NCI-H1694 (cell line): ENCODE data around the gene RAB40B.
A peak's percentile ranks its signal among the peaks of the same experiment; 100 is the strongest.
"Not testable (repeated sequence)": the region's sequence is repeated elsewhere in the genome, so short reads cannot be mapped to it uniquely, and the experiment has no call there.

ENCODE experiments used
- DNase-seq: peaks from one replicate; lab custom pipeline; 2025; lab: John Stamatoyannopoulos, UW

The RAB40B gene, protein sequence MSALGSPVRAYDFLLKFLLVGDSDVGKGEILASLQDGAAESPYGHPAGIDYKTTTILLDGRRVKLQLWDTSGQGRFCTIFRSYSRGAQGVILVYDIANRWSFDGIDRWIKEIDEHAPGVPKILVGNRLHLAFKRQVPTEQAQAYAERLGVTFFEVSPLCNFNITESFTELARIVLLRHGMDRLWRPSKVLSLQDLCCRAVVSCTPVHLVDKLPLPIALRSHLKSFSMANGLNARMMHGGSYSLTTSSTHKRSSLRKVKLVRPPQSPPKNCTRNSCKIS

DNA sequence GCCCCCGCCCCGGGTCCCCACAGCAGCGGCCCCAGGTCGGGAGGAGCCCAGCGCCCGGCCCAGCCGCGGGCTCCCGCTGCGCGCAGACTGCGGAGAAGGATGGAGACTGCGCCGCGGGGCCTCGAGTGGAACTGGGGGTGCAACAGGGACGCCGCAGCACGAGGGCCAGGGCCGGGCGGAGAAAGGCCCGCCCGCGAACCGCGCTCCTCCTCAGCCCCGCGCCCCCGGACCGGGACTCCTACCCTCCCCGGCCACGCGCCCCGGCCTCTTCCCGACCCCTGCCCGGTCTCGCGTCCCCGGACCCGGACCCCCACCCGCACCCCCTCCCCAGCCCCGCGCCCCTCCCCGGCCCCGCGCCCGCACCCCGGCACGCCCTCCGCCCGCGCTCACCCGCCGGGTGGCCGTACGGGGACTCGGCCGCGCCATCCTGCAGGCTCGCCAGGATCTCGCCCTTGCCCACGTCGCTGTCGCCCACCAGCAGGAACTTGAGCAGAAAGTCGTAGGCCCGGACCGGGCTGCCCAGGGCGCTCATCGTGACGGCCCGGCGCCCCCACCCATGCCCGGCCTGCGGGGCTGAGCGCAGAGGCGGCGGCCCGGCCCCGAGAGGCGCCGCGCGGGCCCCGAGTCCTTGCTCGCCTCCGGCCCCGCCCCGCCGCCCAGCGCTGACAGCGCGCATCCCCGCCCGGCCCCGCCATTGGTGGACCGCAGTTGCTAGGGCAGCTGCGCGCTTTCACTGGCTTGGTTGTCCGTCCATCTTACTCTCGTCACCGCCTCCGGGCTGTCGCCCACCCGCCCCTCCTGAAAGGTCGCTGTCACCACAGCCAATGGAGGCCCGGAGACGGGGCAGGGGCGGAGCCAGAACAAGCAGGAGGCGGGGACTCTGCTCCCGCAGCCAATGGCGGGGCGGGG is at the start of gene RAB40B:
Gene RAB40B (minus strand): TSS at position 634 of the 909 bp plus-strand sequence. CDS start 102 bp downstream, at position 532.
- peak; percentile 98 for DNase-seq

DNA sequence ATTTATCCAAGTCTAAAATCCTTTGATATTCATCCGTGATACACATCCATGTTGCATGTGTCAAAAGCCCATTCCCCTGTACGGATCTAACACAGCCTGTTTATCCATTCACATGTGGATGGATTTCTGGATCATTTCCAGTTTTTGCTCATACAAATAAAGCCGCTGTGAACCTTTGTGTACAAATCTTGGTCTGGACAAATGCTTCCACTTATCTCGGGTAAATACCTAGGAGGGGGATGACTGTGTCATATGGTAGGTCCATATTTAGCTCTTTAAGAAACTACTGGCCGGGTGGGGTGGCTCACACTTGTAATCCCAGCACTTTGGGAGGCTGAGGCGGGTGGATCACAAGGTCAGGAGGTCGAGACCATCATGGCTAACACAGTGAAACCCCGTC is 47.0 kb upstream of the RAB40B start:
- DNase-seq, result no peak

DNA sequence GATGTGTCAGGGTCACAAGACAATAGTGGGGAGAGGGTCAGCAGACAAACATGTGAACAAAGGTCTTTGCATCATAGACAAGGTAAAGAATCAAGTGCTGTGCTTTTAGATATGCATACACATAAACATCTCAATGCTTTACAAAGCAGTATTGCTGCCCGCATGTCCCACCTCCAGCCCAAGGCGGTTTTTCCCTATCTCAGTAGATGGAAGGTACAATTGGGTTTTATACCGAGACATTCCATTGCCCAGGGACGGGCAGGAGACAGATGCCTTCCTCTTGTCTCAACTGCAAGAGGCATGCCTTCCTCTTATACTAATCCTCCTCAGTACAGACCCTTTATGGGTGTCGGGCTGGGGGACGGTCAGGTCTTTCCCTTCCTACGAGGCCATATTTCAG is 46.2 kb upstream of the RAB40B start:
- not testable (repeated sequence) for DNase-seq

DNA sequence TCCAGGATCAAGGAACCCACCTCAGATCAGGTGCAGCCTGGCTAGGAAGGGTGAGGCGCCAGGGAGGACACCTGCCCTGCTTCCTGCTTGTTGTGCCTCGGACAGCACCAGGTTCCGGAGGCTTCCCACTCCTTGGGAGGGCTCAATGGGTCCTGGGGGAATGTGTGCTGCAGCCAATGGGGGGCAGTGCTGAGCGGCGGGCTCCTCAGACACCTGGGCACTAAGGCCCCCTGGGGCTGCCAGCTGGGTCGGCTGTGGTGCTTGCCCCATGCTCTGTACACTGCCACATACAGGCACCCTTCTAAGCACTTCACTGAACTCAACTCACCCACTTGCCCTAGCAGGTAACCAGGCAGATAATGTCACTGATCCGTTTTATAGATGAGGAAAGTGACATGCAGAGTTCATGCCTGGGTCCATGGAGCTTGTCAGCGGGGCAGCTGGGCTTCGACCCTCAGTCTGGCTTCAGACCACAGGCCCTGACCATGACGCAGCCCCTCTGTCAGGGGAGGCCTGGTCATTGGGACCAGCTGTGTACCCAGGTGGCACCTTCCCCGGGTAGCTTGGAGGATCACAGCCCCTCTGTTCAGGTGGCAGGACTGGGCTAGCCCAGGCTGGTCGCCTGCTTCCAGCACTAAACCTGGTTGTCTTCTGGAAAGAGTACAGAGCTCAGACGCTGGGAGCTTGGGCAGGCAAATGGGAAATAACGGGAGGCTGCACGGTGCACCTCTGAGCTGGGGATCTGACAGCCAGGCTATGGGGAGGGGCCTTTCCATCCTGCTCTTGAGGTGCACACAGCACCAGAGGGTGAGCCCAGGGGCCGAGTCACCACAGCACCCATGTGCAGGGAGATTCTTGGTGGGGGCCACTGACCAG is 45.1 kb upstream of the RAB40B start:
- no peak for DNase-seq

DNA sequence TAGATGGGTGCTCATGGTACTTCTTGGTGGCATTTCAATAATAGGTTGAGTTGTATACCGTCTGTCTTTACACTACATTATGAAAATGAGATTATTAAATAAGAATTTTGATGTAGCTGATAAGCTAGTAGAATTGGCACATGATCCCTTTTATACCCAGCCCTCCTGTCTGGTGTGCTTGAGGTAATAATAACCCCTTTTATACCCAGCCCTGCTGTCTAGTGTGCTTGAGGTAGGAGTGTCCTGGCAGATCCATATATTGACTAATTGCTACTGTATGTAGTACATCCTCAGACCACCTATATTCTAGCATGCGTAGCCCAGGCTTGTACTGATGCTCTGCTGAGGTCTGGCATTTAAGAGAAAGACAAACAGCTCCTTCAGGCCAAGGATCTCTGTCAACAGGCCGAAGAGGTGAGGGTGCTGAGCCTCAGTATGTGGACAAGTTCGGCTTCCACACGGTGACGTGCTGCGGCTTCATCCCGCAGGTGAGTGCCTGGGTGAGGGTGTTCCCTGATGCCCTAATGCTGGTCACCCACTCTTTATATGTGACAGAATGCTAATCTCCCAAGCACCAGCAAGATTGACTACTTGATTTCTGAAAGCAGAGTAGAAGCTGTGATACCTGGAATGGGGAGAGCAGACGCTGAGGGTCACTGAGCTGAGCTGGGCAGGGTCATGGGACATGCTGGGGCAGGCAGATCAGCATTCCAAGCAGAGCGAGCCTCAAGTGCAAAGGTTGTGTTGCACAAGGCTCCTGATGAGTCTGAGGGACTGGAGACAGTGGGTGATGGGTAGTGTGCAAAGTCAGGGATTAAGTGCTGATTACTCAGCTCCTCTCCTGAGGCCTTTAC is 42.6 kb upstream of the RAB40B start:
- no peak for DNase-seq

DNA sequence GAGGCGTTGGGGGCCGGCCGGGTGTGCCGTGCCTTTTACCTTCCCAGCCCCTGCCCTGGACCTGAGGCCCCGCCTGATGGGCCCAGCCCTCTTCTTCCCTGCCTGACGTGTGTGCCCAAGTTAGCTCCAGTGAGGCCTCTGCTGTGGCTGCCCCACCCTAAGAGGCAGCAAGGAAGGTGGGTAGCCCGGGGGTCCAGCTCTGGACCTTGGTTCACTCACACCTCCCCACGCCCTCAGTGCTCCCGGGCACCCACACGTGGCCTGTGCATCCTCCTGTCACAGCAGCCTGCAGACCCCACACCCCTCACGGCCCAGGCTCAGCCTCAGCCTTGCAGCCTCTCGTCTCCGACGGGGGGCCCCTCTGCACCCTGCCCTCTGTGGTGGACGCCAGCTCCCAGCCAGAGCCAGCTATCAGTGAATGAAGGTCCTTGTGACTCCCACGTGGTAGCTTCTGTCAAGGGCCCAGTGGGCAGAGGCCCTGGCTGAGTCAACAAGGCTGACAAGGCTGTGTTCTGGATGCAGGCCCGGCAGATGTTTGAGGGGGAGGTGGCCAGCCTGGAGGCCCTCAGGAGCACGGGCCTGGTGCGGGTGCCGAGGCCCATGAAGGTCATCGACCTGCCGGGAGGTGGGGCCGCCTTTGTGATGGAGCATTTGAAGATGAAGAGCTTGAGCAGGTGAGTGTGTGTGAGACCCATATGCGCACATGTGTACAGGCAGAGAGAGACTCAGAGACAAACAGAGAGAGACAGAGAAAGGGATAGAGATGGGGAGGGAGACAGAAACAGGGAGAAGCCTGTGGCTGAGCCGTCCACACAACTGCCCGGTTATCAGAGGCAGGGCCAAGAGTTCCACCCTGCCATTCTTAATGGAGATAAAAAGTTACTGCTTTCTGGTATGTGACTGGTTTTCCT is 39.7 kb upstream of the RAB40B start:
- no peak for DNase-seq

DNA sequence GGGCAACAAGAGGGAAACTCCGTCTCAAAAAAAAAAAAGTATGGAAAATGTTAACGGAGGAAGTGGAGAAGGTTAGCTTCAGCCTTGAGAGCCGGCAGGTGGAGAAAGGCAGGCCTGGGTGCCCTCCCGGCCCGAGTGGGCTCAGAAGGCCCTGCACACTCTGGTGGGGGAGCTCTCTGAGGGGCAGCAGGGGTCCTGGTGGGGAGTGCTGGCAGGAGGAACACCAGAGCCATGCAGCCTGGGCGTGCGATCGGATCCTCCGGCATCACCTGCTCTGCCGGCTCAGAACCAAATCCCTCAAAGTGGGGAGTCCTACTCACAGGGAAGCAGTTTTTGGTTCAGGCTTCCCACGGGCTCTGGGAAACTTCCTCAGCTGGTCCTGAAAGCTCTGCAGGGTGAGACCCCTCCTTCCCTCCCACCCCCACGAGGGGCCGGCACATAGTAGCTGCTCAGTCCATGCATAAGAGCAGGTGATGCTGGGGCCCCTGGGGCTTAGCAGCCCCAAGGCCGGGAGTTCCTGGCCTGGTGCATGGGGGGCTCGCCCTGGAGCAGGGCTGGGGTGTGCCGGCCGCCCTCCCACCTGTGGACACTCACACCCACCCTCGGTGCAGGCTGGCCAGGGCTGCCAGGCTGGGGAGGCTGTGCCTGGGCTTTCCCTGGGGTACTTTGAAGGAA is 38.1 kb upstream of the RAB40B start:
- DNase-seq, result no peak

DNA sequence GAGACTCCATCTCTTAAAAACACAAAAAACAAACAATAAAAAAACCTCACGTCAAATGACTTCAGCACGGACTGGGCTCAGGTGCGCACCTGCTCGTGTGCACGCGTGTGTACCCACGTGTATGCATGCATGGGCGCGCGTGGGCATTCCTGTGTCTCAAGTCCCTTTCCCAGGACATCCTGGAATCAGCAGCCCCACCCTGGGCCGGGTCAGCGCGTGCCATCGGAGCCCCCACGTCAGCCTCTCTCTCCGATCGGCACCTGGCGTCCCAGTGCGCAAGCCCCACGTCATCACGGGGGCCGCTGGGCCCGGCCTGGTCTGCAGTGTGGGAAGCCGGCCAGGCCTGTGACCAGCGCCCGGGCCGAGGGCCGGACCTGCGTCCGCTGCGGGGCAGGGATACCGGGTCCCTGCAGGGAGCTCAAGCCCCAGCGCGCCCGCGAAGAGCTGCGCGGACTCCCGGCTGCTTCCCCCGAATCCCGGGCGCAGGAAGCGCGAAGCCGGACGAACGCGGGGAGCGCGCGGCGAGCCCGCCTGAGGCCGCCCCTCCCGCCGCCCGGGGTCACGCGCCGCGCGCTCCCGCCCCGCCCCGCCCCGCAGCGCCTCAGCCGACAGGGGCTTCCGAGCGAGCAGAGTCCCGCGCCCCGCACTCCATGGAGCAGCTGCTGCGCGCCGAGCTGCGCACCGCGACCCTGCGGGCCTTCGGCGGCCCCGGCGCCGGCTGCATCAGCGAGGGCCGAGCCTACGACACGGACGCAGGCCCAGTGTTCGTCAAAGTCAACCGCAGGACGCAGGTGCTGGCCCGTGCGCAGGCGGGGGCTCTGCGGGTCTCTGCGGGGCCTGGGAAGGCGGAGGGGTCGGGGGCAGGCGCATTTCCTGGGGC is 36.7 kb upstream of the RAB40B start, which contains the start of gene FN3K:
Gene FN3K (plus strand): TSS at position 629 of the 880 bp plus-strand sequence. CDS start 22 bp downstream, at position 651.
- DNase-seq, result no peak

DNA sequence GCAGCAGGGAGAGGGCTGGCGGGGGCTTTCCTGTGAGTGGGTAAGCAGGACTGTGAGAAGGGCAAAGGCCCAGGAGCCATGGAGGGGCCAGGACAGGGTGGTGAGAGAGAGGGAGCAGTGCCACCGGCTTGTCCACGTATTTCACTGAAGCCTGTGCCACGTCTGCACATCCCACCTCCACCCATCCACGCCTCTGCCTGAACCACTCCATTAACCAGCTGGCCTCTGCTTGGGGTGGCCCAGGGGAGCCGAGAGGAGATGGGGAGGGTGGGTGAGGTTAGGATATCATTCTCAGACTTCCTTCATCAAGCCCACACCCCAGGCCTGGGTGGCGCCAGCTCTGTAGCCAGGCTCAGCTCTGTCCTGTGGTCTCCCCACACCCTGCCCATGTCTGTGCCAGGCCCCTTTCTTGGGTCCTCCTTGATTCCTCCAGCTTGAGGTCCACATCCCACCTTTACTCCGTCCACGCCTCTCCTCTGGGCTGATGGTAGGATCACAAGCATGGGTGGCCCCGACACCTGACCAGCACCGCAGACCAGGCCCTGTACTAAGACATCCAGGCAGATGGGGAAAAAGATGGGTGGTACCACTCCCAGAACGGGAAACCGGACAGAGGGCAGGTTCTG is 33.7 kb upstream of the RAB40B start:
- DNase-seq, result no peak

DNA sequence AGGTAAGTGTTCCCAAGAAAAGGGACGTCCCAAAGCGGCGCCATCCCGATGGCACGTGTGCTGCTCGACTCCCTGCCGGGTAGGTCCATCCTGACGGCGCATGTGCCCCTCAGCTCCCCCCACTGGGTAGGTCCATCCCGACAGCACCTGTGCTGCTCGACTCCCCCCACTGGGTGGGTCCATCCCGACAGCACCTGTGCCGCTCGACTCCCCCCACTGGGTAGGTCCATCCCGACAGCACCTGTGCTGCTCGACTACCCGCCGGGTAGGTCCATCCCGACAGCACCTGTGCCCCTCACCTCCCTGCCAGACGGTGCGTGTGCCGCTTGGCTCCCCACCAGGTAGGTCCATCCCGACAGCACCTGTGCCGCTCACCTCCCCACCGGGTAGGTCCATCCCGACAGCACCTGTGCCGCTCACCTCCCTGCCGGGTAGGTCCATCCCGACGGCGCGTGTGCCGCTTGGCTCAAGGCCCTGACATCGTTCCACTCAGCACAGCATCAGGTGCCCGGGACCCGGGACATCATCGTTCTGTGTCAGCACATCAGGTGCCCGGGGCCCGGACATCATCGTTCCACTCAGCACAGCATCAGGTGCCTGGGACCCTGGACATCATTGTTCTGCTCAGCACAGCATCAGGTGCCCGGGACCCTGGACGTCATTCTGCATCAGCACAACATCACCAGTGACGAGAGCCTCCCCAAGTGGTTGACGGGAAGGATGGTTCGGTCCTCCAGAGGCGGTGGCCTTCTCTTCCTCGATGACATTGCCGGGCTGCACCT is 31.2 kb upstream of the RAB40B start:
- DNase-seq, result no peak

DNA sequence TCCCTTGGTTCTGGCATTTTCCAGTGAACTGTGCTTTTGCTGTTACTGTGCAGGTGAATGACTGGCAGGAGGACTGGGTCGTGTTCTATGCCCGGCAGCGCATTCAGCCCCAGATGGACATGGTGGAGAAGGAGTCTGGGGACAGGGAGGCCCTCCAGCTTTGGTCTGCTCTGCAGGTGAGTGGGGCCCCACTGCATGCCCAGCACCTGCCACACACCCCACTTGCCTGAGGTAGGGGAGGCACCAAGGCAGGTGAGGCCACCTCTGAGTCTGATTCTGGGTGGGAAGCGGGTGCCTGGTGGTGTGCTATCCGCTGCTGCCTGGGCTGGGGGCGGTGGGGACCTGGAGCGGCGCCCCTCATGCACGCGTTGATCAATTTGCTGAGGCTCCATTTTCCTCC is 27.9 kb upstream of the RAB40B start:
- no peak for DNase-seq

DNA sequence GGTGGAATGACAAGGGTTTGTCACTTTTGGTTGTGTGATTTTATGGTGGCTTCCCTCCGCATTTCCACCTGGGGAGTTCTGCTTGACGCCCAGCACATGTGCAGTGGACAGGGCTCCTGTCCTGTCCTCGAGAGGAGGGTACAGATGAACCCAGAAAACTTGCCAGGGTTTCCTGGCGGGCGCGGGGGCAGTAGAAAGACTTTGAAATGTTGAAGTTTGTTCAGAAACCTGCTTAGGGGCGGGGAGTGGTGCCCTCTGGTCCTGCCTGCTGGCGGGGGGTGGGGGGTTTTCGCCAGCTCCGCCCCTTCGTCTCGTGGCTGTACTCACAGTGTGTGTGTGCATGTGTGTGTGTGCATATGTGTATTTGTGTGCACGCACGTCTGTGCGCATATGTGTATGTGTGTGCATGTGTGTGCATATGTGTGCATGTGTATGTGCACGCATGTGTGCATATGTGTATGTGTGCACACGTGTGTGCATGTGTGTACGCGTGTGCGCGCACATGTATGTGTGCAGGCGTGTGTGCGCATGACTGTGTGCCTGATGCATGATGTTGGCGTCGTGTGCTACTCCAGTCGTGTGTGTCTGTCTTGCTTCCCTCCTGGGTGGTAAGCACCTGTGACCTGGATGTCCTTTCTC is 24.8 kb upstream of the RAB40B start:
- no peak for DNase-seq

DNA sequence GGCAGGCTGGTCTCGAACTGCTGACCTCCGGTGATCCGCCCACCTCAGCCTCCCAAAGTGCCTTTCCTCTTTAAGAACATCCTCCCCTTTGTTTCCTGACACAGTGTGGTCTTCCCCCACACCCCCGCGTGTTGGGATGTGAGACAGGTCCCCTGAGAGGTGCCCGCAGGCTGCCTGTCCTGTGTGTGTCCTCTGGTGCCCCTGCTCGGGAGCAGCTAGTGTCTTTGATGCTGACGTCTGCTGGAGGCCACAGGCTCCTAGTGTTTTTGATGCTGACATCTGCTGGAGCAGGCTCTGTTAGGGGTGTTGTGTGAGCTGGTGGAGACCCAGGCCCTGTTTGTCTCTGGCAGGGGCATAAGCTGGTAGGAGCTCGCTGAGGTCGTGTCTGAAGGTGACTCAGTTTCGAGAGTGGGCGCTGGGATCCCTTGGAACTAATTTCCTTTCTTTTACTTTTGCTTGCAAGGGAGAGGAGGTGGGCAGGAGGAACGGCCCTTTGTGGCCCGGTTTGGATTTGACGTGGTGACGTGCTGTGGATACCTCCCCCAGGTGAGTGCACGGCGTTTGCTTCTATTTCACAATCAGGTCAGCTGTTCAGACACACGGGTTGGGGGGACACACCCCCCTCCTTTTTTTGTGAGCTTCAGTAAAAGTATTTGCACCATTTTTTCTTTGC is 24.0 kb upstream of the RAB40B start:
- no peak for DNase-seq

DNA sequence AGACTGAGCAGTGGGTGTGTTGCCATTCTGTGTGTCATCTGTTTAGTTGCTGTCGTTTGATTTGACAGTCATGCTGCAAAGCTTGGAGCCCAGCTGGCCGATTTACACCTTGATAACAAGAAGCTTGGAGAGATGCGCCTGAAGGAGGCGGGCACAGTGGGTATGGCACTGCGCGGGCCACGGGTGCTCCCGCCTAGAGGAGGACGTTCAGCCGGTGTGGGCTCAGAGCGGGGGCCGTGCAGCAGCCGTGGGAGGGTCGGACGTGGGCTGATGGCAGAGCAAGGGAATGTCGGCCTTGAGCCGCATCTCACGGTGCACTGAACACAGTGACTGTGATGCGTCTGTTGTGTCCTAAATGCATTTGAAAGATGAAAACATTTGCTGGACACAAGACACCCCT is 21.7 kb upstream of the RAB40B start:
- DNase-seq, result no peak

DNA sequence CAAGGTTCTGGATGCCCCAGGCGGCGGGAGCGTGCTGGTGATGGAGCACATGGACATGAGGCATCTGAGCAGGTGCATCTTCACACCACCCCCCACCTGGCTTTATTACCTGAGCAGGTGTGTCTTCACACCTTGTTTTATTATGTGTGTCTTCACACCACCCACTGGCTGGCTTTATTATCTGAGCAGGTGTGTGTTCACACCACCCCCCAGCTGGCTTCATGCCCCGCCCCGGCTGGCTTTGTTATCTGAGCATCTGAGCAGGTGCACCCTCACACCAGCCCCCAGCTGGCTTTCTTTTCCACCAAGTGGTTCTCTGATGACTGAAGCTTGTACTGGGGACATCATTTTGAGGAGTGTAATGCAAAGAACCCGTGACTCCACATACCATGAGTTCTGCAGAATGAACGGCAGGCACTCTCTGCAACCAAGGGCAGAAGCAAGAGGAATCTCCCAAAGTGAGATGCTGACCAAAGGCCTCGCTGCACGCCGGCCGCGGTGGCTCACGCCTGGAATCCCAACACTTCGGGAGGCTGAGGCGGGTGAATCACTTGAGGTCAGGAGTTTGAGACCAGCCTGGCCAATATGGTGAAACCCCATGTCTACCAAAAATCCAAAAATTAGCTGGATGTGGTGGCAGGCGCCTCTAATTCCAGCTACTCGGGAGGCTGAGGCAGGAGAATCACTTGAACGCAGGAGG is 20.6 kb upstream of the RAB40B start:
- no peak for DNase-seq
